ENCODE data around the gene LSP1.

DNA sequence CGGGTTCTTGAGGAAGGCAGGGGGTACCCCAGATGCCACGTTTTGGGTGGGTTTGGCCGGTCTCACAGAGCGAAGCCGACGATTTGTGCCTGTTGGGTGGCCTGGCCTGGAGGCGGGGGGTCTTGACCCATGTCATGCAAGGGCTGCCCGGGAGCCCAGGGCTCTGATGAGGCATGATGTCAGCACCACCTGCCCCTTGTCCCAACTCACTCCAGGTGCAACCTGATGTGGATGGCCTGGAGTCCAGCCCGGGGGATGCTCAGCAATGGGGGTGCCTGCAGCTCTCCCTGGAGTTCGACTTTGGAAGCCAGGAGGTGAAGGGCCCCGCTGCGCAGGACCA lies 17.2 kb upstream of the LSP1 start:
- TF ChIP-seq, protein P1, sequence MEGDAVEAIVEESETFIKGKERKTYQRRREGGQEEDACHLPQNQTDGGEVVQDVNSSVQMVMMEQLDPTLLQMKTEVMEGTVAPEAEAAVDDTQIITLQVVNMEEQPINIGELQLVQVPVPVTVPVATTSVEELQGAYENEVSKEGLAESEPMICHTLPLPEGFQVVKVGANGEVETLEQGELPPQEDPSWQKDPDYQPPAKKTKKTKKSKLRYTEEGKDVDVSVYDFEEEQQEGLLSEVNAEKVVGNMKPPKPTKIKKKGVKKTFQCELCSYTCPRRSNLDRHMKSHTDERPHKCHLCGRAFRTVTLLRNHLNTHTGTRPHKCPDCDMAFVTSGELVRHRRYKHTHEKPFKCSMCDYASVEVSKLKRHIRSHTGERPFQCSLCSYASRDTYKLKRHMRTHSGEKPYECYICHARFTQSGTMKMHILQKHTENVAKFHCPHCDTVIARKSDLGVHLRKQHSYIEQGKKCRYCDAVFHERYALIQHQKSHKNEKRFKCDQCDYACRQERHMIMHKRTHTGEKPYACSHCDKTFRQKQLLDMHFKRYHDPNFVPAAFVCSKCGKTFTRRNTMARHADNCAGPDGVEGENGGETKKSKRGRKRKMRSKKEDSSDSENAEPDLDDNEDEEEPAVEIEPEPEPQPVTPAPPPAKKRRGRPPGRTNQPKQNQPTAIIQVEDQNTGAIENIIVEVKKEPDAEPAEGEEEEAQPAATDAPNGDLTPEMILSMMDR (conservative IDR thresholded peaks at IDR 0.05; ENCODE audit: low read length) = no peak
- TF ChIP-seq EZH2phosphoT487 (IDR thresholded peaks at IDR 0.05; ENCODE audit: borderline replicate concordance, low read depth, low read length) = no peak
